ENCODE measurements around the gene EHD1.

The EHD1 gene

DNA sequence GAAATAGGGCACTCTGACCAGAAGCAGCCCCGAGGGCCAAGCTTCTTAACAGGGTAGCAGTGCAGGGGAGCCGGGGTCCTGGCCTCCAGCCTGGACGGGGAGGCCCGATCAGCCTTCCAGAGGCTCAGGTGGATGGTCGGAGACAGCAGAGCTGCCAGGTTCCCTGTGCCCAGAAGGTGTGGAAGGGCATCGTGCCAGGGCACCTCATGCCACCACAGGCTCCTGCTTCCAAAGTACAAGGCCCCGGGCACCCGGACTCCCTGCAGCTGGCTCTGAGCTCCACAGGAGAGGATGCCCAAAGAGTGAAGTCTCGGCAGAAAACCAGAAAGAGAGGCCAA, 14.3 kb downstream of the EHD1 start:
- DNase-seq (ENCODE audit: extremely low spot score), result no peak
- POLR2A ChIA-PET, result interaction anchor here (1.0 to 5.2 kb wide), 2 partner anchors 13 to 24 kb away, joined by 3 to 26 read pairs; partner anchors contain the start of gene EHD1
- CTCF ChIA-PET, result interaction anchor here (1.1 to 1.9 kb wide), 4 partner anchors 8 to 24 kb away, joined by 3 to 4 read pairs (median 4); partner anchors contain the start of gene EHD1
- TF ChIP-seq, protein P1, sequence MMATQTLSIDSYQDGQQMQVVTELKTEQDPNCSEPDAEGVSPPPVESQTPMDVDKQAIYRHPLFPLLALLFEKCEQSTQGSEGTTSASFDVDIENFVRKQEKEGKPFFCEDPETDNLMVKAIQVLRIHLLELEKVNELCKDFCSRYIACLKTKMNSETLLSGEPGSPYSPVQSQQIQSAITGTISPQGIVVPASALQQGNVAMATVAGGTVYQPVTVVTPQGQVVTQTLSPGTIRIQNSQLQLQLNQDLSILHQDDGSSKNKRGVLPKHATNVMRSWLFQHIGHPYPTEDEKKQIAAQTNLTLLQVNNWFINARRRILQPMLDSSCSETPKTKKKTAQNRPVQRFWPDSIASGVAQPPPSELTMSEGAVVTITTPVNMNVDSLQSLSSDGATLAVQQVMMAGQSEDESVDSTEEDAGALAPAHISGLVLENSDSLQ (IDR thresholded peaks at IDR 0.05), result no peak
- TF ChIP-seq HDGF (IDR thresholded peaks at IDR 0.05; ENCODE audit: borderline replicate concordance), result no peak
- no peak for TF ChIP-seq SUZ12 (IDR thresholded peaks at IDR 0.05)
- no peak for TF ChIP-seq FOXA1 (IDR thresholded peaks at IDR 0.05)

DNA sequence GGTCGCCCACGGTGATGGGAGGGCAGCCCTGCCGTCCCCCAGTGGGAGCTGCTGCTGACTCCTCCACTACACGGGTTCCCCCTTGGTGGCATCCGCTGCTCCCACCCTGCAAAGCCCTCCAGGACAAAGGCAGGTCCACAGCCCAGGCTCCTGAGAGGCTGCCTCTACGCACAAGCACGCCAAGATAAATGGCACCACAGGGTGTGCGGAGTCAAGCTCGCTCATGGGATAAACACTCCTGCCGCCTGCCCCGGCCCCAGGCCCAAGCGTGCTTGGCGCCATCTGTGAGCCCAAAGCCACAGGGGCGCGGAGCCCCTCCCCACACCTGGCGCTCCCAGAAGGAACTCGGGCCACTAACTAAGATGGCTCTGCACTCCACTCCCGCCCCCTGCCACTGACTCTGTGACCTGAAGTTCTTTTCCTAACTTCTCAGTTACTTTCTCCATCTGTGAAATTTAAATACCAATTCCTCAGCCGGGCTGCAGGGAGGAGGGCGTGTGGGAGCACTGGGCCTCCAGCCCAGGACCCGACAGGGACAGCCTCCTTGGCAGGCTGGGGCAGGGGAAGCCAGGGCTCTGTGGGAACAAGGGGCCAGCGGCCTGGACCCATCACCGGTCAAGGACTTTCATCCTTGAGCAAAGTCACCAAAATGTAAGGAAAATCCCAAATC, 14.9 kb downstream of the EHD1 start:
- TF ChIP-seq ZNF384 (IDR thresholded peaks at IDR 0.05) (no peak), BHLHE40 (IDR thresholded peaks at IDR 0.05; ENCODE audit: borderline replicate concordance) (no peak), FOXM1 (IDR thresholded peaks at IDR 0.05; ENCODE audit: borderline replicate concordance) (no peak), TARDBP (IDR thresholded peaks at IDR 0.05) (no peak), L3MBTL2 (conservative IDR thresholded peaks at IDR 0.05) (no peak), ARNT (IDR thresholded peaks at IDR 0.05) (no peak), FOXK2 (IDR thresholded peaks at IDR 0.05) (no peak), FOXA1 (IDR thresholded peaks at IDR 0.05) (no peak), SP1 (IDR thresholded peaks at IDR 0.05) (no peak), HDGF (IDR thresholded peaks at IDR 0.05; ENCODE audit: borderline replicate concordance) (no peak), LEF1 (IDR thresholded peaks at IDR 0.05; ENCODE audit: borderline replicate concordance) (no peak), CTBP1 (IDR thresholded peaks at IDR 0.05; ENCODE audit: borderline replicate concordance) (no peak), SUZ12 (IDR thresholded peaks at IDR 0.05) (no peak), NFRKB (IDR thresholded peaks at IDR 0.05) (no peak), ELF4 (IDR thresholded peaks at IDR 0.05) (no peak)
- TF ChIP-seq, protein P1 (IDR thresholded peaks at IDR 0.05), result no peak
- ChIA-PET POLR2A (interaction anchor here (5.2 kb wide), 1 partner anchor 13 kb away, joined by 26 read pairs; the partner anchor contains the start of gene EHD1), CTCF (interaction anchor here (1.1 to 1.9 kb wide), 4 partner anchors 8 to 24 kb away, joined by 3 to 4 read pairs (median 4); partner anchors contain the start of gene EHD1)

DNA sequence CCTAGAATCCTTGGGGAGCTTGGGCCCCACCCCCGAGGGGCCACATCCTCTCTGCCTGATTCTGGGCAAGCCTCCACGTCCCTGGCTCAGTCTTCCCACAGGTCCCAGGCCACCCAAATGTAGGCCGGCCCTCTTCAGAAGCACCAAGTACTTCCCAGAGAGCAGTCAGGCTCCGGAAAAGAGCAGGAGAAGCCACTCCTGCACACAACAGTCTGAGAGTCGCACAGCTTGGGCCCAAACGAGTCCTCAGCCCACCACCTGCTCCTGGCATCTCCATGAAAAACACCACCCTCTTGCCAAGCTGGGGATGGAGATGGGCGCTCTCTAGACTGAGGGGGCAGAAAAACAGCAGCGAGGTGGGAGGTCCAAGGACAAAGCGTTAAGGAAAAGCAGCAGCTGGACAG, 15.4 kb downstream of the EHD1 start:
- ChIA-PET CTCF (interaction anchor here (1.7 kb wide), 1 partner anchor 25 kb away, joined by 4 read pairs; no protein-coding TSS in a partner anchor), POLR2A (interaction anchor here (5.2 kb wide), 1 partner anchor 14 kb away, joined by 26 read pairs; the partner anchor contains the start of gene EHD1)
- no peak for TF ChIP-seq ELF4 (IDR thresholded peaks at IDR 0.05)
- TF ChIP-seq, protein P1 (IDR thresholded peaks at IDR 0.05), result no peak
- TF ChIP-seq BHLHE40 (IDR thresholded peaks at IDR 0.05; ENCODE audit: borderline replicate concordance), result no peak
- no peak for TF ChIP-seq ZNF384 (IDR thresholded peaks at IDR 0.05)
- no peak for TF ChIP-seq SP1 (IDR thresholded peaks at IDR 0.05)
- TF ChIP-seq LEF1 (IDR thresholded peaks at IDR 0.05; ENCODE audit: borderline replicate concordance), result no peak
- TF ChIP-seq NFRKB (IDR thresholded peaks at IDR 0.05), result no peak
- no peak for TF ChIP-seq FOXK2 (IDR thresholded peaks at IDR 0.05)
- DNase-seq (ENCODE audit: extremely low spot score), result no peak

More for the DNA sequence above, 14.9 kb downstream of the EHD1 start:
- no peak for DNase-seq (ENCODE audit: extremely low spot score)

DNA sequence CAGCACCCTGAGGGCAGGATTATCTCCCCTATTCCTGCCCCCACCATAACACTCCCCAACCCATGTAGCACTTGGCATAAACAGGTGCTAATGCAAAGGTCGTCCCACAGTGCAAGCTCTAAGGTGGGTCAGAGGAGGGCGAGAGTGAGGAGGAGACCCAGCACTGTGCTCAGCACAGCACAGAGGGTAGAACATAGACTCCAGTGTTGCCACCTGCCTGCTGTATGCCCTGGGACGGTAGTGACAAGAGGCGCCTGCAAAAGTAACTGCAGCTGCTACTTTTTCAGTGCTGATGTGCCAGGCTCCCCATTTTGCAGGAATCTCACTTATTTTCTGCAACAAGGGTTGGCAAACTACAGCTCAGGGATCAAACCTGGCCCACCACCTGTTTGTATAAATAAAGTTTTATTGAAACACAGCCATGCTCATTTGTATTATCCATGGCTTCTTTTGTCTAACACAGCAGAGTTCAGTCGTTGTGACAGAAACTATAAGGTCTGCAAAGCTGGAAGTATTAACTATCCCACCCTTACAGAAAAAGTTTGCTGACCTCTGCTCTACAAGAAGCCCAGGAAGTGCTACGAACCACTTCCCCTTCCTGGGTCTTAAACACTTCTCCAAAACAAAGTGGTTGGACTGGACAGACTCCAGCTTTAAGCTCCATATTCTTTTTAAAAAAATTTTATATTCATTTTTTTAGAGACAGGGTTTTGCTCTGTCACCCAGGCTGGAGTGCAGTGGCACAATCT, 17.0 kb downstream of the EHD1 start:
- TF ChIP-seq BHLHE40 (IDR thresholded peaks at IDR 0.05; ENCODE audit: borderline replicate concordance) (no peak), HDGF (IDR thresholded peaks at IDR 0.05; ENCODE audit: borderline replicate concordance) (no peak), LEF1 (IDR thresholded peaks at IDR 0.05; ENCODE audit: borderline replicate concordance) (no peak), ZNF384 (IDR thresholded peaks at IDR 0.05) (no peak), FOXK2 (IDR thresholded peaks at IDR 0.05) (no peak), FOXM1 (IDR thresholded peaks at IDR 0.05; ENCODE audit: borderline replicate concordance) (no peak), CTBP1 (IDR thresholded peaks at IDR 0.05; ENCODE audit: borderline replicate concordance) (no peak), FOXA1 (IDR thresholded peaks at IDR 0.05) (no peak), SP1 (IDR thresholded peaks at IDR 0.05) (no peak), ARNT (IDR thresholded peaks at IDR 0.05) (no peak), NFRKB (IDR thresholded peaks at IDR 0.05) (no peak), ELF4 (IDR thresholded peaks at IDR 0.05) (no peak), TARDBP (IDR thresholded peaks at IDR 0.05) (no peak)
- TF ChIP-seq, protein P1 (IDR thresholded peaks at IDR 0.05), result no peak
- DNase-seq (ENCODE audit: extremely low spot score), result no peak
- ChIA-PET CTCF (interaction anchor here (1.1 to 1.4 kb wide), 3 partner anchors 13 to 27 kb away, joined by 3 to 8 read pairs (median 3); no protein-coding TSS in a partner anchor), POLR2A (no interaction called here)

Measured in HEK293T (cell line).